Measurements from ENCODE around the gene PITPNM3. TPM values are rescaled to one million over a fixed set of nuclear protein-coding genes. Genes with fewer than 3 reads are reported as not detected.

Gene PITPNM3
- polyA plus RNA-seq, 3 donors: 0.29 TPM; not detected in 2

GRCh38 chr17:6415616-6416015 lies 140.7 kb downstream of the PITPNM3 start:
- intact Hi-C loops (cut with micrococcal nuclease): no loop called here
- WGBS (ENCODE audit: insufficient coverage): 82% methylated on average over 7 of the region's 8 CpGs

GRCh38 chr17:6413065-6413464 lies 143.3 kb downstream of the PITPNM3 start:
- Histone ChIP-seq H3K27ac (ENCODE audit: low read depth in 1 of 2, low read length in 2 of 2) (no peak overlapping the region), H3K9ac (ENCODE audit: insufficient read depth, low read length, poor library complexity, severe bottlenecking) (no peak overlapping the region), H3K4me1 (ENCODE audit: control insufficient read depth in 1 of 2, insufficient read depth in 2 of 2, low read length in 2 of 2) (no peaks in the 10 kb centered on the region), H3K36me3 (replicated peaks in 1 of 2; ENCODE audit: control insufficient read depth in 1 of 2, insufficient read depth in 2 of 2, low read length in 2 of 2) (no peaks in the 10 kb centered on the region), H2AFZ (ENCODE audit: insufficient read depth, low read depth, low read length, poor library complexity, severe bottlenecking) (no peak overlapping the region), H3K27me3 (ENCODE audit: control insufficient read depth in 2 of 2, insufficient read depth in 2 of 2, low read length in 2 of 2) (no peaks in the 10 kb centered on the region), H3K9me3 (replicated peaks in 1 of 2; ENCODE audit: control insufficient read depth in 1 of 2, insufficient read depth in 1 of 2, low read length in 2 of 2) (no peaks in the 10 kb centered on the region), H3K4me2 (replicated peaks; ENCODE audit: extremely low read depth, low read length, poor library complexity, severe bottlenecking) (no peak overlapping the region), H3K4me3 (replicated peaks in 1 of 3; ENCODE audit: low read depth in 2 of 3, low read length in 3 of 3) (no peak overlapping the region), H3K79me2 (ENCODE audit: insufficient read depth, low read length) (no peaks in the 10 kb centered on the region), H4K20me1 (ENCODE audit: insufficient read depth, low read length) (no peaks in the 10 kb centered on the region)
- Mint-ChIP-seq H3K4me1 (no peaks in the 10 kb centered on the region), H3K4me3 (no peak overlapping the region), H3K27ac (no peak overlapping the region), H3K9me3 (peaks cover 0 to 2% (median 0%) of the 10 kb centered on the region in 7 donors), H3K27me3 (ENCODE audit: low read depth in 3 of 3) (peaks cover 9 to 26% (median 11%) of the 10 kb centered on the region in 3 donors), H3K36me3 (no peaks in the 10 kb centered on the region)
- WGBS (ENCODE audit: insufficient coverage): 82% methylated on average over 1 of the region's 1 CpG
- intact Hi-C loops (cut with micrococcal nuclease): no loop called here
- TF ChIP-seq CTCF (IDR thresholded peaks at IDR 0.05): peak; percentile 38
- DNase-seq: no peak

More at GRCh38 chr17:6415616-6416015, 140.7 kb downstream of the PITPNM3 start:
- Histone ChIP-seq H3K4me2 (replicated peaks; ENCODE audit: extremely low read depth, low read length, poor library complexity, severe bottlenecking) (no peak overlapping the region), H4K20me1 (ENCODE audit: insufficient read depth, low read length) (no peaks in the 10 kb centered on the region), H3K27me3 (ENCODE audit: control insufficient read depth in 2 of 2, insufficient read depth in 2 of 2, low read length in 2 of 2) (peaks cover 0 to 10% of the 10 kb centered on the region in 2 donors), H3K79me2 (ENCODE audit: insufficient read depth, low read length) (no peaks in the 10 kb centered on the region), H3K4me1 (ENCODE audit: control insufficient read depth in 1 of 2, insufficient read depth in 2 of 2, low read length in 2 of 2) (no peaks in the 10 kb centered on the region), H3K4me3 (replicated peaks in 1 of 3; ENCODE audit: low read depth in 2 of 3, low read length in 3 of 3) (no peak overlapping the region), H3K9ac (ENCODE audit: insufficient read depth, low read length, poor library complexity, severe bottlenecking) (no peak overlapping the region), H3K9me3 (replicated peaks in 1 of 2; ENCODE audit: control insufficient read depth in 1 of 2, insufficient read depth in 1 of 2, low read length in 2 of 2) (no peaks in the 10 kb centered on the region), H2AFZ (ENCODE audit: insufficient read depth, low read depth, low read length, poor library complexity, severe bottlenecking) (no peak overlapping the region), H3K36me3 (replicated peaks in 1 of 2; ENCODE audit: control insufficient read depth in 1 of 2, insufficient read depth in 2 of 2, low read length in 2 of 2) (no peaks in the 10 kb centered on the region), H3K27ac (ENCODE audit: low read depth in 1 of 2, low read length in 2 of 2) (no peak overlapping the region)
- Mint-ChIP-seq H3K27me3 (ENCODE audit: low read depth in 3 of 3) (peaks cover 14 to 35% (median 17%) of the 10 kb centered on the region in 3 donors), H3K4me1 (no peaks in the 10 kb centered on the region), H3K9me3 (peaks cover 0 to 3% (median 0%) of the 10 kb centered on the region in 7 donors), H3K4me3 (no peak overlapping the region), H3K36me3 (no peaks in the 10 kb centered on the region), H3K27ac (no peak overlapping the region)
- no peak for DNase-seq
- no peak for TF ChIP-seq CTCF (IDR thresholded peaks at IDR 0.05)
